NB4 (cell line): ENCODE data around the gene TMEM187.
A peak's percentile ranks its signal among the peaks of the same experiment; 100 is the strongest.
"Not testable (repeated sequence)": the region's sequence is repeated elsewhere in the genome, so short reads cannot be mapped to it uniquely, and the experiment has no call there.

Experiments used
- DNase-seq: peaks from one replicate; pipeline ENCODE4 v3.0.0; 2010; ENCODE audit warnings: low read depth
- H3K4me3 ChIP-seq: one replicate; pipeline ENCODE4 v1.5.1; 2011; ENCODE audit warnings: mild to moderate bottlenecking, low read depth, low read length, moderate library complexity
- MYC ChIP-seq: IDR thresholded peaks from 2 replicates; pipeline ENCODE4 v1.6.1; 2011; ENCODE audit warnings: low read depth, low read length
- POLR2A ChIP-seq: IDR thresholded peaks from 2 replicates; pipeline ENCODE4 v1.6.1; 2011; ENCODE audit warnings: mild to moderate bottlenecking; ENCODE audit not compliant: insufficient read length; ENCODE audit errors: extremely low read depth
- TF ChIP-seq, protein P1 (sequence below): IDR thresholded peaks from 2 replicates; pipeline ENCODE4 v1.6.1; 2011; ENCODE audit warnings: low read depth, low read length
- TF ChIP-seq, protein P2 (sequence below): IDR thresholded peaks from one replicate; pipeline ENCODE4 v1.5.1; 2012; ENCODE audit warnings: low read depth, low read length

The TMEM187 gene

DNA sequence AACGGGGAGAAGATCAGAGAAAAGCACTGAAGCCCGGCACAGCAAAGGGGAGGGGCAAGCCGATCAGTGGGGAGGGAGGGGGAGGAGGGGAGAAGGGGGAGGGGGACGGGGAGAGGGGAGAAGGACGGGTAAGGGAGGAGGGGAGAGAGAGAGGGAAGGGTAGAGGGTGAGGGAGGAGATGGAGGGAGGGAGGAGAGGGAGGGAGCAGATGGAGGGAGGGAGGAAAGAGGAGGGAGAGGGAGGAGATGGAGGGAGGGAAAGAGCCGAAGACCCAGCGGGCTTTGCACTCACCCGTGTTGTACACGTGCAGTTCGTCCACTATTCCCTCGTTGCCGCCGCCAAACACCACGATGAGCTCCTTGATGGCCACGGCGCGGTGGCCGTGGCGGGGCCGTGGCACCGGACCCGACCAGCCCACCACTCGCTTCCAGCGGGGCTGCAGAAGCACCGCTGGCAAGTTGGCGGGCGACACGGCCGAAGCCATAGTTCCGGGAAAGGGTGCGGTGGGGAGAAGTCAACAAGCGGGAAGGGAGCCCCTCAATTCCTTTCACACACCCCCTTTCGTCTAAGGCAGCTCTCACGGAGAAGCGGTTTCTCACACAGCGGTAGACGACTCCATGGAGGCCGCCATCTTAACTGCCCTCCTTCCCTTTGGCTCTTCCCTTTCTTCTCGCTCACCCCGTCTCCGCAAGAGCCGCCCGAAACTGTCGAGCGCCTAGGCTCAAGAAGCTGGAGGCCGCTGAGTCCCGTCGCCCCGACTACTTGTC lies 2.0 kb upstream of the TMEM187 start:
- DNase-seq: peak; percentile 85

DNA sequence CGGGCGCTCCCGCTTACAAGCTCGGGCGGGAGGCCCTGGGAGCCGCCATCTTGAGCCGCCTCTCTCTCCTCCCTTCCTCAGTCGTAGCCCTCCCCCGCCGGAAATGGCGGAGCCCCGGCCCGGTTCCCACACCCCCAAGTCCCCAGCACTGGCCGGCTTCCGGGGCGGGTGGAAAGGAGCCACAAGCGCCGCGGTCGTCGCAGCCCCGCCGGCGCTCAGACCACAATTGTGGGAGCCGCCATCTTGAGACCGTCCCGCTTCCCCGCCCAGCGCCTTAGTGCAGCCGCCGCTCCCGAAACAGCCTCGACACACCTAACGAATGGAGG lies 1.5 kb upstream of the TMEM187 start:
- H3K4me3 ChIP-seq: peak overlapping the region; percentile 90
- TF ChIP-seq MYC: peak; percentile 50; the same call in 1 of the 2 replicates
- TF ChIP-seq, protein P1, sequence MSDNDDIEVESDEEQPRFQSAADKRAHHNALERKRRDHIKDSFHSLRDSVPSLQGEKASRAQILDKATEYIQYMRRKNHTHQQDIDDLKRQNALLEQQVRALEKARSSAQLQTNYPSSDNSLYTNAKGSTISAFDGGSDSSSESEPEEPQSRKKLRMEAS: 0 out of 2 replicates have a peak, but pooled peaks have one; percentile 11
- TF ChIP-seq, protein P2, sequence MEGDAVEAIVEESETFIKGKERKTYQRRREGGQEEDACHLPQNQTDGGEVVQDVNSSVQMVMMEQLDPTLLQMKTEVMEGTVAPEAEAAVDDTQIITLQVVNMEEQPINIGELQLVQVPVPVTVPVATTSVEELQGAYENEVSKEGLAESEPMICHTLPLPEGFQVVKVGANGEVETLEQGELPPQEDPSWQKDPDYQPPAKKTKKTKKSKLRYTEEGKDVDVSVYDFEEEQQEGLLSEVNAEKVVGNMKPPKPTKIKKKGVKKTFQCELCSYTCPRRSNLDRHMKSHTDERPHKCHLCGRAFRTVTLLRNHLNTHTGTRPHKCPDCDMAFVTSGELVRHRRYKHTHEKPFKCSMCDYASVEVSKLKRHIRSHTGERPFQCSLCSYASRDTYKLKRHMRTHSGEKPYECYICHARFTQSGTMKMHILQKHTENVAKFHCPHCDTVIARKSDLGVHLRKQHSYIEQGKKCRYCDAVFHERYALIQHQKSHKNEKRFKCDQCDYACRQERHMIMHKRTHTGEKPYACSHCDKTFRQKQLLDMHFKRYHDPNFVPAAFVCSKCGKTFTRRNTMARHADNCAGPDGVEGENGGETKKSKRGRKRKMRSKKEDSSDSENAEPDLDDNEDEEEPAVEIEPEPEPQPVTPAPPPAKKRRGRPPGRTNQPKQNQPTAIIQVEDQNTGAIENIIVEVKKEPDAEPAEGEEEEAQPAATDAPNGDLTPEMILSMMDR: no peak
- TF ChIP-seq POLR2A: peak; percentile 17
- peak; percentile 93 for DNase-seq

More for the DNA sequence above, 2.0 kb upstream of the TMEM187 start:
- TF ChIP-seq MYC: peak; percentile 59
- TF ChIP-seq, protein P1: peak; percentile 69
- TF ChIP-seq POLR2A: no peak
- H3K4me3 ChIP-seq: peak overlapping the region; percentile 90

DNA sequence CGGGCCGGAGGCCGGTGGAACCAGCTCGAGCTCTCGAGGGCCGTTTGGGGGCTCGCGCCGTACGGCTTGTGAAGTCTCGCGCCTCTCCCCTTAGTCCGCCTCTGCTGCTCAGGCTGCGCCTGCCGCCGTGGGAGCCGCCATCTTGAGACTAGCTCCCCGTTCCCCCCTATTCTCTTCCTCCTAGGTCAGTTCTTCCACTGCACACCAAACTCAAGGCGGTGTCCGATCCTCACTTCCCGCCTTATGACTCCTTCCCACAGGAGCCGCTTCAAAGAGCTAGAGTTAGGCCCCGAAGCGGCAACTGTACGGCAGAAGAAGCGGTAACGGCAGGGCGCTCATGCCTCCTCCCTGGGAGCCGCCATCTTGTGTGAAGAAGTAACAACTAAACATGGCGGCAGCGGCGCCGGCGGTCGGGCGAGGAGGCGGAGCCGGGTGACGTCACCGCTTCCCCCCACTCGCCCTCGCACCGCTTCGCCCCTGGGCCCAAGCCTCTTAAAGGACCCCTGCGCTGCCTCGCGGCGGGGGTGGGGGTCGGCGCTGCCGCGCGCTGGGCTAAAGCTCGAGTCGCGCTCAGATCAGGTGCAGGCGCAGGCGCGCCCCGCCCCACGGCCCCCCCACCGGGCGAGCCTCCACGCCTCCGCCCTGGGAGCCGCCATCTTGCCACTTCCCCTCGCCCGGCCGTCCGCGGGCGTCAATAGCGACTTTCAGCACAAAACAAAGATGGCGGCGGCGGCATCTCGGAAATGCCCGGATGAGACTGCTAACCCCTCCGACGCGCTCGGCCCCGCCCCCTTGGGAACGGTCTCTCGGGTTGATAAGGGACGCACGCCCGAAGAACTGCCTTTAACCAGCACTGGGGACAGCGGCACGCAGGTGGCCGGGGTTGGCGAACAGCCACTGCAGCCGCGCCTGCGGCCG lies 845 bp upstream of the TMEM187 start, which contains the start of gene HCFC1:
Gene HCFC1 (minus strand): TSS at position 369 of the 918 bp plus-strand sequence. CDS start 978 bp downstream, outside the sequence.
- peak within 1 kb of the TSS; percentile 90 for H3K4me3 ChIP-seq
- TF ChIP-seq, protein P1: peak; percentile 46; the same call in 1 of the 2 replicates
- peak; percentile 80 for TF ChIP-seq MYC
- peak; percentile 56 for TF ChIP-seq POLR2A
- TF ChIP-seq, protein P2: no peak
- peak; percentile 92 for DNase-seq

DNA sequence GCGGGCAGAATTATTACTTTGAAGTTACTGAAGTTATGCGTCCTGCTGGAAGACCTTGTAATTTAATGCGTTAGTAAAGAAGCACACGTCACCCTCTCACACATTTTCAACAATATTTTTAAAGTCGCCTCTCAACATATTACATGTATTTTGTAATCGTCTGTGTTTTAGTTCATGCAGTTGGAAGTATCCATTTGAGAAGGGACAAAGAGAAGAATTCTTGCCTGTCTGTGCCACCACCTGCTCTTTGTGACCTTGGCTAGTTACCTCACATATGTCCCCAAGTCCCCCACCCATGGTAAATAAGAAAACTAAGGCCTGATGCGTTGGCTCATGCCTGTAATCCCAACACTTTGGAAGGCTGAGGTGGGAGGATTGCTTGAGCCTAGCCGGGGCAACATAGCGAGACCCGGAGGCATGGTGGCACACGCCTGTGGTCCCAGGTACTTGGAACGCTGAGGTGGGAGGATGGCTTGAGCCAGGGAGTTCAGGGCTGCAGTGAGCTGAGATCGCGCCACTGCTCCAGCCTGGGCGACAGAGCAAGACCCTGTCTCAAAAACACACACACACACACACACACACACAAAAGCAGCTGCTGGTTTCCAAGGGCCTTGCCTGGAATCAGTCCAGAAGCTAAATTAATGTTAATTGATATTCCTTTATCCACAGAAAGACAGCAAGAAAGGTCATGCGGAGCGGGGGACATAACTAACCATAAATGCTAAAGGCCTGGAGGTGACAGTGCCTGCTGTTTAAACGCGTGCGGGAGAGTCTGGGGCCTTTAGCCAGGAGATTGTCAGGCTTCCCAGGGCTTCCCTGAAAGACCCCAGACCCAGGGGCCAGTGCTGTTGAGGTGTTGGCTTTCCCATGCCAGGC lies 811 bp downstream of the TMEM187 start:
- H3K4me3 ChIP-seq: peak overlapping the region; percentile 86
- DNase-seq: peak; percentile 28
- TF ChIP-seq, protein P1: peak; percentile 13; the same call in 1 of the 2 replicates
- TF ChIP-seq POLR2A: no peak

DNA sequence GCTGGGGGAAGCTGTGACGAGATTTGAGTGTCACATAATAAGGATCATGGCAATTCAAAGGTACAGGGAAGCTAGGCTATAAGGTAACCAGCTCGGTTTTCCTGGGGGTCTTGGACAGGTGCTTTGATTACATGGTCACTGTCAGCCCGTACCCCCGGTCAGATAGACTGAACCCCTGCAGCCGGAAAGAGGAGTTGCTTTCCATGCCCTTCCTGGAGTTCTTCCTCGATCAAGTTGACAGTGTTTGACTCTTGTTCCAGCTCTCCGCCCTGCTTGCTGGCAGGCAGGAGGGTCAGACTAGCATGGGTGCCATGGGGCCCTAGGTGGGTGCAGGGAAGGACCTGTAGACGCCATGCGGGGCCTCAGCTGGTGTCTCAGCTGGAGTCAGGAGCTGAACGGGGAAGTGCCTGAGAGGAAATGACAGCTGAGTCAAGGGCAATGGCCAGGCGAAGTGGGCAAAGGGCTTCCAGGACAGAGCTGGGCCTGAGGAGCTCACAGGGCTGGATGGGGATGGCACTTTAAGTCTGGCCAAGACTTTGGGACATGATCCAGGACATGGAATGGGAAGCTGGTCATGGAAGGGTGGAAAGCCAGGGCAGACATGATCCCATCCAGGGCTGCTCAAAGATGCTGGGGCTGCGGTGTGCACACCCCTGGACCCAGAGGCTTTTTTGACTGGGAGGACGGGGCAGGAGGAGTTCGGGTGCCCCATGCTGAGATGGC lies 1.6 kb downstream of the TMEM187 start:
- peak; percentile 58 for DNase-seq
- TF ChIP-seq MYC (peak; percentile 36), POLR2A (no peak)
- H3K4me3 ChIP-seq: peak overlapping the region; percentile 9

DNA sequence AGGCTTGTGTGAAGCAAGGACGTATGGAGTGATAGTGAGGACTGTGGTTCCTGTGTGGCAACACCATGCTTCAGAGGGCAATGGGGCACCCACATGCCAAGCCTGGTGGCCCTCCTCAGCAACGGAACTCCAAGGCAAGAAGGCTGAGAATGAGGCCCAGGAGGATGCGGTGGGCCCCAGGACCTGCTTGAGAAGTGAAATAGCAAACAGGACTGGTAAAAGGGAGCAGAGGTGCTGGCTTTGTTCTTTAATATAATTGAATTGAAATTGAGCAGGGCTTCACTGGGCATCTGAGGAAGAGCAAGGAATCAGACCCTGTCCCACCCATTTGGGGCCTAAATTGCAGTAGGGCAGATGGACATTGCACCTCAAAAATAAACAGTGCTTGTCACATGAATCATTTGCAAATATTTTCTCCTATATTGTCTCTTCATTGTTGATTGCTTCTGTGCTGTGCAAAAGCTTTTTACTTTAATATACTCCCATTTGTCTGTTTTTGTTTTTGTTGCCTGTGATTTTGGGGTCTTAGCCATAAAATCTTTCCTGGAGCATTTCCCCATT lies 2.3 kb downstream of the TMEM187 start:
- H3K4me3 ChIP-seq: no peak overlapping the region
- TF ChIP-seq POLR2A (no peak), MYC (no peak)
- TF ChIP-seq, protein P2: no peak
- TF ChIP-seq, protein P1: peak; percentile 52; the same call in 1 of the 2 replicates
- DNase-seq: peak; percentile 65

DNA sequence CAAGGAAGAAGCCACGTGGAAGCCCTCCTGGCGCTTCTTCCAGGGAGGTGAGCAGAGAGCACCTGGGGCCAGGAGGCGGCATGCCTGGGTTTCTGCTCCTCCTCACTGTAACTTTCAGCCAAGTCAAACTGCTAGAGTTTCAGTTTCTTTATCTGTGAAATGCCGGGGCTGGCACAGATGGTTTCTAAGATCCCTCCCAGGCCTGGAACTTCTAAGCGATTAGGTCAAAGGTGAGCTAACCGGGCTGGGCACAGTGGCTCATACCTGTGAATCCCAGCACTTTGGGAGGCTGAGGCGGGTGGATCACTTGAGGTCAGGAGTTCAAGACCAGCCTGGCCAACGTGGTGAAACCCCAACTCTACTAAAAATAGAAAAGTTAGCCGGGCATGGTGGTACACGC lies 7.8 kb downstream of the TMEM187 start:
- not testable (repeated sequence) for DNase-seq, H3K4me3 ChIP-seq
